Karpas-422 (cell line): Measurements from ENCODE around the gene SASH3. TPM values are rescaled to one million over a fixed set of nuclear protein-coding genes. Genes with fewer than 3 reads are reported as not detected.

Experiments used
- DNase-seq: peaks from one replicate; pipeline ENCODE4 v3.0.0-alpha.2; 2015
- H2AFZ ChIP-seq: fragments of 200-600 bp; sonication (generic); 2 replicates; pipeline ENCODE4 v1.6.1; 2014; ENCODE audit warnings: antibody characterized with exemption, low read length, mixed read lengths
- H3K27ac ChIP-seq: fragments of 200-600 bp; sonication (generic); 2 replicates; pipeline ENCODE4 v1.5.1; 2014; ENCODE audit warnings: mild to moderate bottlenecking, low read length, moderate library complexity
- H3K27me3 ChIP-seq: fragments of 200-600 bp; sonication (generic); 2 replicates; pipeline ENCODE4 v1.6.1; 2014; ENCODE audit warnings: low read length, mixed read lengths
- H3K36me3 ChIP-seq: fragments of 200-600 bp; sonication (generic); 2 replicates; pipeline ENCODE4 v1.6.1; 2014; ENCODE audit warnings: low read length, mixed read lengths; ENCODE audit not compliant: insufficient read depth
- H3K4me1 ChIP-seq: fragments of 200-600 bp; sonication (generic); 2 replicates; pipeline ENCODE4 v1.6.1; 2014; ENCODE audit warnings: mild to moderate bottlenecking, low read length, mixed read lengths
- H3K4me2 ChIP-seq: fragments of 200-600 bp; sonication (generic); 2 replicates; pipeline ENCODE4 v1.6.1; 2014; ENCODE audit warnings: low read length, low read depth, mild to moderate bottlenecking; ENCODE audit not compliant: poor library complexity, severe bottlenecking
- H3K4me3 ChIP-seq: fragments of 200-600 bp; sonication (generic); 2 replicates; pipeline ENCODE4 v1.5.1; 2014; ENCODE audit warnings: mild to moderate bottlenecking, antibody characterized with exemption, low read length, mixed read lengths
- H3K79me2 ChIP-seq: fragments of 200-600 bp; sonication (generic); 2 replicates; pipeline ENCODE4 v1.6.1; 2014; ENCODE audit warnings: mild to moderate bottlenecking, low read length, mixed read lengths
- H3K9ac ChIP-seq: fragments of 200-600 bp; sonication (generic); 2 replicates; pipeline ENCODE4 v1.6.0; 2014; ENCODE audit warnings: low read length
- H3K9me2 ChIP-seq: fragments of 200-600 bp; sonication (generic), shearing (Covaris generic); replicated peaks from 2 replicates; pipeline ENCODE4 v1.6.0; 2014; ENCODE audit warnings: mild to moderate bottlenecking, low read length, moderate library complexity; ENCODE audit not compliant: insufficient read depth
- H3K9me3 ChIP-seq: fragments of 300-700, 200-600 bp; sonication (generic); 2 replicates; pipeline ENCODE4 v1.6.1; 2014; ENCODE audit warnings: low read length, mixed read lengths
- H4K20me1 ChIP-seq: fragments of 200-600 bp; sonication (generic); 2 replicates; pipeline ENCODE4 v1.6.1; 2014; ENCODE audit warnings: mild to moderate bottlenecking, antibody characterized with exemption, low read length, low read depth; ENCODE audit not compliant: insufficient read depth
- small RNA-seq: library from RNA; depleted of rRNA; stranded (forward); fragments of <200 nt; gene quantifications from one replicate; pipeline ENCODE3, GENCODE V24; 2014
- total RNA-seq: library from RNA; depleted of rRNA; stranded (reverse); fragments of >200 nt; shearing (Covaris generic); gene quantifications from 2 replicates; pipeline ENCODE4 v1.2.3, GENCODE V29; 2014; ENCODE audit warnings: low replicate concordance; rRNA removed

Gene SASH3
- total RNA-seq, 1 experiment from 2014 or later = 63.0 TPM

- H3K9me3 ChIP-seq = no peaks in the 10 kb centered on the region
- peaks cover 25% of the 10 kb centered on the region for H3K79me2 ChIP-seq
- H3K4me1 ChIP-seq = peaks cover 26% of the 10 kb centered on the region
- no peak for DNase-seq
- H2AFZ ChIP-seq = no peak overlapping the region
- no peak overlapping the region for H3K9ac ChIP-seq
- H3K4me3 ChIP-seq = no peak overlapping the region
- H4K20me1 ChIP-seq = no peaks in the 10 kb centered on the region
- H3K27ac ChIP-seq = no peak overlapping the region
- H3K9me2 ChIP-seq = no peaks in the 10 kb centered on the region
- H3K36me3 ChIP-seq = no peaks in the 10 kb centered on the region
- H3K27me3 ChIP-seq = no peaks in the 10 kb centered on the region
- no peak overlapping the region for H3K4me2 ChIP-seq
These were observed 60.6 kb downstream of the SASH3 start for GRCh38 chrX:129840344-129840743.

- DNase-seq = peak; percentile 57
- Histone ChIP-seq H3K27me3 (no peaks in the 10 kb centered on the region), H3K79me2 (peaks cover 25% of the 10 kb centered on the region), H3K27ac (peak overlapping the region; percentile 35; the same call in 1 of the 2 replicates), H4K20me1 (no peaks in the 10 kb centered on the region), H3K9me2 (no peaks in the 10 kb centered on the region), H3K36me3 (no peaks in the 10 kb centered on the region), H3K9me3 (no peaks in the 10 kb centered on the region), H3K9ac (peak overlapping the region; percentile 71), H3K4me1 (peaks cover 26% of the 10 kb centered on the region), H3K4me3 (peak overlapping the region; percentile 82), H2AFZ (peak overlapping the region; percentile 88; the same call in 1 of the 2 replicates), H3K4me2 (peak overlapping the region; percentile 68)
These were observed 62.9 kb downstream of the SASH3 start for GRCh38 chrX:129842510-129843208.

GRCh38 chrX:129843209-129843458 is 63.4 kb downstream of the SASH3 start:
- Histone ChIP-seq H4K20me1 (no peaks in the 10 kb centered on the region), H3K27ac (no peak overlapping the region), H3K27me3 (no peaks in the 10 kb centered on the region), H3K9me3 (no peaks in the 10 kb centered on the region), H3K79me2 (peaks cover 25% of the 10 kb centered on the region), H3K9ac (peak overlapping the region; percentile 71), H3K4me3 (peak overlapping the region; percentile 82), H3K9me2 (no peaks in the 10 kb centered on the region), H3K4me2 (peak overlapping the region; percentile 68), H3K36me3 (no peaks in the 10 kb centered on the region), H3K4me1 (peaks cover 26% of the 10 kb centered on the region), H2AFZ (peak overlapping the region; percentile 88; the same call in 1 of the 2 replicates)
- no peak for DNase-seq

GRCh38 chrX:129843459-129844306 is 63.9 kb downstream of the SASH3 start, which contains the start of gene ZDHHC9:
Gene ZDHHC9, minus strand, starts transcription at chrX:129843886. Its CDS starts 1,941 bp downstream, at chrX:129841945.
- H3K4me1 ChIP-seq = peaks cover 25% of the 10 kb centered on the region
- no peaks in the 10 kb centered on the region for H3K9me2 ChIP-seq
- peak within 1 kb of the TSS; percentile 71 for H3K9ac ChIP-seq
- no peaks in the 10 kb centered on the region for H4K20me1 ChIP-seq
- no peaks in the 10 kb centered on the region for H3K36me3 ChIP-seq
- peak; percentile 93 for DNase-seq
- no peak within 1 kb of the TSS for H3K27ac ChIP-seq
- H2AFZ ChIP-seq = peak within 1 kb of the TSS; percentile 88; the same call in 1 of the 2 replicates
- peak within 1 kb of the TSS; percentile 68 for H3K4me2 ChIP-seq
- H3K9me3 ChIP-seq = no peaks in the 10 kb centered on the region
- H3K27me3 ChIP-seq = no peaks in the 10 kb centered on the region
- H3K79me2 ChIP-seq = peaks cover 25% of the 10 kb centered on the region
- H3K4me3 ChIP-seq = peak within 1 kb of the TSS; percentile 82

Small RNA genes lying within 50 kb of the gene (small RNA-seq; reads per million reads assigned to genes)
- not detected for gene RF00017

Other genes starting within 250 kb of the SASH3 start
- gene OCRL, start 239.7 kb upstream of the SASH3 start, total RNA-seq = 5.5 and 8.1 TPM in 2 replicates
- not detected in 2 replicates for gene APLN, start 125.0 kb upstream of the SASH3 start, total RNA-seq
- not detected in 2 replicates for gene XPNPEP2, start 41.0 kb upstream of the SASH3 start, total RNA-seq
- 15.2 and 18.4 TPM in 2 replicates for gene ZDHHC9, start 63.9 kb downstream of the SASH3 start, total RNA-seq
- 14.0 and 34.2 TPM in 2 replicates for gene UTP14A, start 126.2 kb downstream of the SASH3 start, total RNA-seq
- gene BCORL1, start 202.7 kb downstream of the SASH3 start, total RNA-seq = 3.5 and 5.3 TPM in 2 replicates